WTC11 (cell line): ENCODE results near the gene CAPN12.

Experiments used
- ARID4B ChIP-seq: sonication (generic); formaldehyde crosslinking; IDR thresholded peaks from 2 replicates; pipeline ENCODE4 v1.8.0; 2023; ENCODE audit warnings: missing genetic modification reagents, mild to moderate bottlenecking, borderline replicate concordance
- FOXJ3 ChIP-seq: sonication (generic); formaldehyde crosslinking; IDR thresholded peaks from 2 replicates; pipeline ENCODE4 v1.9.0; 2021; ENCODE audit warnings: missing genetic modification reagents, mild to moderate bottlenecking, borderline replicate concordance
- FOXP1 ChIP-seq: sonication (generic); formaldehyde crosslinking; IDR thresholded peaks from 2 replicates; pipeline ENCODE4 v1.8.0; 2022; ENCODE audit warnings: missing genetic modification reagents, mild to moderate bottlenecking, moderate library complexity, borderline replicate concordance
- MYBL2 ChIP-seq: sonication (generic); formaldehyde crosslinking; IDR thresholded peaks from 2 replicates; pipeline ENCODE4 v1.8.1; 2023; ENCODE audit warnings: mild to moderate bottlenecking, moderate library complexity, missing genetic modification reagents
- SMAD3 ChIP-seq: sonication (generic); formaldehyde crosslinking; IDR thresholded peaks from 2 replicates; pipeline ENCODE4 v1.8.0; 2022; ENCODE audit warnings: missing genetic modification reagents, mild to moderate bottlenecking, borderline replicate concordance
- SP1 ChIP-seq: sonication (generic); formaldehyde crosslinking; conservative IDR thresholded peaks from 2 replicates; pipeline ENCODE4 v1.8.1; 2022; ENCODE audit warnings: missing genetic modification reagents
- TEAD4 ChIP-seq: sonication (generic); formaldehyde crosslinking; IDR thresholded peaks from 2 replicates; pipeline ENCODE4 v1.8.0; 2022; ENCODE audit warnings: mild to moderate bottlenecking, missing genetic modification reagents
- USF2 ChIP-seq: sonication (generic); formaldehyde crosslinking; IDR thresholded peaks from 2 replicates; pipeline ENCODE4 v1.8.1; 2023; ENCODE audit warnings: mild to moderate bottlenecking, missing genetic modification reagents, moderate library complexity
- ZNF281 ChIP-seq: sonication (generic); formaldehyde crosslinking; IDR thresholded peaks from 2 replicates; pipeline ENCODE4 v1.8.0; 2023; ENCODE audit warnings: mild to moderate bottlenecking, missing genetic modification reagents
- ZNF416 ChIP-seq: fragments of 250-450 bp; sonication (Bioruptor Pico); IDR thresholded peaks from 2 replicates; pipeline ENCODE4 v1.9.0; 2021; ENCODE audit warnings: mild to moderate bottlenecking, inconsistent platforms
- TF ChIP-seq, protein P1 (sequence below): fragments of 200-600 bp; IDR thresholded peaks from 2 replicates; pipeline ENCODE4 v1.8.0; 2022; ENCODE audit warnings: antibody characterized with exemption
- TF ChIP-seq, protein P2 (sequence below): sonication (generic); formaldehyde crosslinking; IDR thresholded peaks from 2 replicates; pipeline ENCODE4 v1.8.1; 2022; ENCODE audit warnings: mild to moderate bottlenecking, moderate library complexity, missing genetic modification reagents
- TF ChIP-seq, protein P3 (sequence below): sonication (generic); formaldehyde crosslinking; IDR thresholded peaks from 2 replicates; pipeline ENCODE4 v1.8.1; 2023; ENCODE audit warnings: mild to moderate bottlenecking, moderate library complexity, missing genetic modification reagents

DNA sequence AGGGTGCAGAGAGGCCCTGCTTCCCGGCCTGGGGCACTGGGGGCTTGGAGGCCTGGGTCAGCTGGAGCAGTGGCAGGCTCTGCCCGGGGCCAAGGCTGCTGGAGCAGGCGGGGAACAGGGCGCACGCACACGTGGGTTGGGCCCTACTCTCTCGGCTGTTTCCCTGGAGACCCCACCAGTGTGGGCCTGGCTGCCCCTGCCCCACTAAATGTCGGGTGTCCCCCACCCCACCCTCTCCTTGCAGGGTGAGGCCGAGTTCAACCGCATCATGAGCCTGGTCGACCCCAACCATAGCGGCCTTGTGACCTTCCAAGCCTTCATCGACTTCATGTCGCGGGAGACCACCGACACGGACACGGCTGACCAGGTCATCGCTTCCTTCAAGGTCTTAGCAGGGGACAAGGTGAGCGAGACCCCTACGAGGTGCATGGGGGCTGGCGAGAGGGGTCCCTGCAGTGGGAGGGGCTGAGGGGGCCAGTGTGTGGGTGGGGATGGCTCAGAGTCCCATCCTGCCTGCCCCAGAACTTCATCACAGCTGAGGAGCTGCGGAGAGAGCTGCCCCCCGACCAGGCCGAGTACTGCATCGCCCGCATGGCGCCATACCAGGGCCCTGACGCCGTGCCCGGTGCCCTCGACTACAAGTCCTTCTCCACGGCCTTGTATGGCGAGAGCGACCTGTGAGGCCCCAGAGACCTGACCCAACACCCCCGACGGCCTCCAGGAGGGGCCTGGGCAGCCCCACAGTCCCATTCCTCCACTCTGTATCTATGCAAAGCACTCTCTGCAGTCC is 15.3 kb downstream of the CAPN12 start:
- TF ChIP-seq, protein P1, sequence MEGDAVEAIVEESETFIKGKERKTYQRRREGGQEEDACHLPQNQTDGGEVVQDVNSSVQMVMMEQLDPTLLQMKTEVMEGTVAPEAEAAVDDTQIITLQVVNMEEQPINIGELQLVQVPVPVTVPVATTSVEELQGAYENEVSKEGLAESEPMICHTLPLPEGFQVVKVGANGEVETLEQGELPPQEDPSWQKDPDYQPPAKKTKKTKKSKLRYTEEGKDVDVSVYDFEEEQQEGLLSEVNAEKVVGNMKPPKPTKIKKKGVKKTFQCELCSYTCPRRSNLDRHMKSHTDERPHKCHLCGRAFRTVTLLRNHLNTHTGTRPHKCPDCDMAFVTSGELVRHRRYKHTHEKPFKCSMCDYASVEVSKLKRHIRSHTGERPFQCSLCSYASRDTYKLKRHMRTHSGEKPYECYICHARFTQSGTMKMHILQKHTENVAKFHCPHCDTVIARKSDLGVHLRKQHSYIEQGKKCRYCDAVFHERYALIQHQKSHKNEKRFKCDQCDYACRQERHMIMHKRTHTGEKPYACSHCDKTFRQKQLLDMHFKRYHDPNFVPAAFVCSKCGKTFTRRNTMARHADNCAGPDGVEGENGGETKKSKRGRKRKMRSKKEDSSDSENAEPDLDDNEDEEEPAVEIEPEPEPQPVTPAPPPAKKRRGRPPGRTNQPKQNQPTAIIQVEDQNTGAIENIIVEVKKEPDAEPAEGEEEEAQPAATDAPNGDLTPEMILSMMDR: no peak
- TF ChIP-seq FOXJ3 (CRISPR knock-in tag): no peak
- no peak for TF ChIP-seq MYBL2 (CRISPR knock-in tag)
- TF ChIP-seq USF2 (CRISPR knock-in tag): no peak
- no peak for TF ChIP-seq FOXP1 (CRISPR knock-in tag)
- TF ChIP-seq TEAD4 (CRISPR knock-in tag): no peak
- TF ChIP-seq, protein P2, sequence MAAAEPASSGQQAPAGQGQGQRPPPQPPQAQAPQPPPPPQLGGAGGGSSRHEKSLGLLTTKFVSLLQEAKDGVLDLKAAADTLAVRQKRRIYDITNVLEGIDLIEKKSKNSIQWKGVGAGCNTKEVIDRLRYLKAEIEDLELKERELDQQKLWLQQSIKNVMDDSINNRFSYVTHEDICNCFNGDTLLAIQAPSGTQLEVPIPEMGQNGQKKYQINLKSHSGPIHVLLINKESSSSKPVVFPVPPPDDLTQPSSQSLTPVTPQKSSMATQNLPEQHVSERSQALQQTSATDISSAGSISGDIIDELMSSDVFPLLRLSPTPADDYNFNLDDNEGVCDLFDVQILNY (CRISPR knock-in tag): no peak
- no peak for TF ChIP-seq SP1 (CRISPR knock-in tag)
- TF ChIP-seq ARID4B (CRISPR knock-in tag): no peak
- no peak for TF ChIP-seq ZNF416 (CRISPR knock-in tag)
- TF ChIP-seq SMAD3 (CRISPR knock-in tag): no peak
- no peak for TF ChIP-seq ZNF281 (CRISPR knock-in tag)
- TF ChIP-seq, protein P3, sequence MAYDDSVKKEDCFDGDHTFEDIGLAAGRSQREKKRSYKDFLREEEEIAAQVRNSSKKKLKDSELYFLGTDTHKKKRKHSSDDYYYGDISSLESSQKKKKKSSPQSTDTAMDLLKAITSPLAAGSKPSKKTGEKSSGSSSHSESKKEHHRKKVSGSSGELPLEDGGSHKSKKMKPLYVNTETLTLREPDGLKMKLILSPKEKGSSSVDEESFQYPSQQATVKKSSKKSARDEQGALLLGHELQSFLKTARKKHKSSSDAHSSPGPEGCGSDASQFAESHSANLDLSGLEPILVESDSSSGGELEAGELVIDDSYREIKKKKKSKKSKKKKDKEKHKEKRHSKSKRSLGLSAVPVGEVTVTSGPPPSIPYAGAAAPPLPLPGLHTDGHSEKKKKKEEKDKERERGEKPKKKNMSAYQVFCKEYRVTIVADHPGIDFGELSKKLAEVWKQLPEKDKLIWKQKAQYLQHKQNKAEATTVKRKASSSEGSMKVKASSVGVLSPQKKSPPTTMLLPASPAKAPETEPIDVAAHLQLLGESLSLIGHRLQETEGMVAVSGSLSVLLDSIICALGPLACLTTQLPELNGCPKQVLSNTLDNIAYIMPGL (CRISPR knock-in tag): no peak
